GM18951 (cell line): ENCODE measurements around the gene CYP27B1.

ENCODE experiments used
- POLR2A ChIP-seq: IDR thresholded peaks from 4 replicates; pipeline ENCODE4 v1.6.1; 2011; ENCODE audit warnings: mild to moderate bottlenecking; ENCODE audit not compliant: insufficient read length, insufficient read depth; ENCODE audit errors: extremely low read depth
- in situ Hi-C: fragments of 300-500 bp; cut with MboI; formaldehyde crosslinking; loops from one replicate; pipeline ENCODE4 v1.12.0; 2022; ENCODE audit warnings: low sequenced_read_pairs, mixed read lengths, inconsistent platforms; ENCODE audit not compliant: unreplicated experiment

Gene CYP27B1

GRCh38 chr12:57767305-57767698, 424 bp upstream of the CYP27B1 start:
- TF ChIP-seq POLR2A = no peak
- in situ Hi-C loops = no loop called here

GRCh38 chr12:57765698-57766463, 997 bp downstream of the CYP27B1 start:
- TF ChIP-seq POLR2A = no peak
- in situ Hi-C loops = no loop called here

- in situ Hi-C loops = no loop called here
- TF ChIP-seq POLR2A = no peak
Observed at GRCh38 chr12:57765003-57765697, 1.7 kb downstream of the CYP27B1 start.

- TF ChIP-seq POLR2A = no peak
- in situ Hi-C loops = no loop called here
Observed at GRCh38 chr12:57764662-57765002, 2.2 kb downstream of the CYP27B1 start.

- in situ Hi-C loops = no loop called here
- TF ChIP-seq POLR2A = no peak
Observed at GRCh38 chr12:57763881-57764661, 2.8 kb downstream of the CYP27B1 start.

- in situ Hi-C loops = no loop called here
- no peak for TF ChIP-seq POLR2A
Observed at GRCh38 chr12:57762463-57762862, 4.4 kb downstream of the CYP27B1 start.

- TF ChIP-seq POLR2A = no peak
- in situ Hi-C loops = no loop called here
Observed at GRCh38 chr12:57761391-57761998, 5.4 kb downstream of the CYP27B1 start.

- in situ Hi-C loops = no loop called here
Observed at GRCh38 chr12:57760347-57760982, 6.4 kb downstream of the CYP27B1 start.

GRCh38 chr12:57759360-57759980, 7.4 kb downstream of the CYP27B1 start:
- no peak for TF ChIP-seq POLR2A
- in situ Hi-C loops = no loop called here

More at GRCh38 chr12:57760347-57760982, 6.4 kb downstream of the CYP27B1 start:
- TF ChIP-seq POLR2A = no peak

- TF ChIP-seq POLR2A = no peak
- in situ Hi-C loops = no loop called here
Observed at GRCh38 chr12:57758552-57759359, 8.1 kb downstream of the CYP27B1 start.

GRCh38 chr12:57757771-57758170, 9.1 kb downstream of the CYP27B1 start:
- in situ Hi-C loops = no loop called here
- TF ChIP-seq POLR2A = no peak
